ENCODE data around the gene RGS11.

The RGS11 gene

DNA sequence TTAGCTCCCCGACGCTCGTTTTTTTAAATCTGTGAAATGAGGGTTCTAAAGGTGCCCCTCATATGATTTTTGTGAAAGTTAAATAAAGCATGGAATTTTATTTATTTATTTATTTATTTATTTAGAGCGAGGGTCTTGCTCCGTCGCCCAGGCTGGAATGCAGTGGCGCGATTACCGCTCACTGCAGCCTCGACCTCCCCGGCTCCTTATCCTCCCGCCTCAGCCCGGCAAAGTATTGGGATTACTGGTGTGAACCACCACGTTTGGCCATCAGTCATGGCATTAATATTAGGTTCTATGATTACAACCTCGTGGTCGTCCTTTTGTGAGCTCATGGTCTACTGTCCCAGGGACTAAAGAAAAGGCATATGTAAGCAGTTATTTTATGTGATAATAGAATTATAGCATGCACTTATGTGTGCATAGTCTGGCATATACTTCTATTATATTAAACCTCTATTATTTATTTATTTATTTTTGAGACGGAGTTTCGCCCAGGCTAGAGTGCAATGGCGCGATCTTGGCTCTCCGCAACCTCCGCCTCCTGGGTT lies 45.9 kb downstream of the RGS11 start:
- no peak for DNase-seq (ENCODE audit: low read depth in 2 of 2)

DNA sequence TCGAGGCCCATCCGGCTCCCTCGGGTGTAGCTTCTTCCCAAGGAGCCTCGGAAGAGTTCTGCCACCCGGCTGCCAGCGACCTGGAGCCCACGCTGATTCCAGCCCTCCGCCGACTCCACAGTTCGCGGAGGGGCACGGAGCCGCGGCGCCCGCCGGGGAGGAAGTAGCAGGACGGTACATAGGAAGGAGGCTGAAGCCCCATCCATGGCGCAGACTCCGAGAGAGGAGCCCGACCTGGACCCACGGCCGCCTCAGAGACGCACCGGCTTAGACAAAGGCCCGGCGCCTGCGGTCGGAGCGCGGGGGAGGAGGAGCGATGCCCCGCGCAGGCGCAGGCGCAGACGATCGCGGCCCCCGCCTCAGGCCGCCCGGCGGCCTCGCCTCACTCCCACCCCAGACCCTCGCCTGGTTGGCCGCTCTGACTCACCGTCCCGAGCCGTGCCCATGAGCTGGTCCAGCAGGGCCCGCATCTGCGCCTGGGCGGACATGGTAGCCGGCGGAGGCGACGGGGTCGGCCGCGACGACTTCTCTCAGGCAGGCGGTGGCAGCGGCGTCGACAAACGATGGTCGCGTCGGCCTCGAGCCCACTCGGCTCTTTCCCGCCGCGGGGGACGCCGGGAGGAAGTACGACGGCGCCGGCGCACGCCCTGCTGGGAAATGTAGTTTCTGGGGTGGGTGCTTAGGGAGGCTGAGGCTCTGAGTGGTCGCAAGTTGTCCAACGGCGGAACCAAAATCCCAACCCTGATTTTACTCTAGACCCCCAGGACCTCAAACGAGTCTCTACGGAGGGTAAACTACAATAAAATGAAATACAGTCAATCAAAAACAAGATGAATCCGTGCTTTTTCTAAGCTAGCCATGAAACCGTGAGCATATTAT lies 46.7 kb downstream of the RGS11 start, which contains the start of gene LUC7L:
Gene LUC7L (minus strand): TSS at position 598 of the 879 bp plus-strand sequence. CDS start 110 bp downstream, at position 488.
- DNase-seq (ENCODE audit: low read depth in 2 of 2) = peak; percentile 68 to 73

DNA sequence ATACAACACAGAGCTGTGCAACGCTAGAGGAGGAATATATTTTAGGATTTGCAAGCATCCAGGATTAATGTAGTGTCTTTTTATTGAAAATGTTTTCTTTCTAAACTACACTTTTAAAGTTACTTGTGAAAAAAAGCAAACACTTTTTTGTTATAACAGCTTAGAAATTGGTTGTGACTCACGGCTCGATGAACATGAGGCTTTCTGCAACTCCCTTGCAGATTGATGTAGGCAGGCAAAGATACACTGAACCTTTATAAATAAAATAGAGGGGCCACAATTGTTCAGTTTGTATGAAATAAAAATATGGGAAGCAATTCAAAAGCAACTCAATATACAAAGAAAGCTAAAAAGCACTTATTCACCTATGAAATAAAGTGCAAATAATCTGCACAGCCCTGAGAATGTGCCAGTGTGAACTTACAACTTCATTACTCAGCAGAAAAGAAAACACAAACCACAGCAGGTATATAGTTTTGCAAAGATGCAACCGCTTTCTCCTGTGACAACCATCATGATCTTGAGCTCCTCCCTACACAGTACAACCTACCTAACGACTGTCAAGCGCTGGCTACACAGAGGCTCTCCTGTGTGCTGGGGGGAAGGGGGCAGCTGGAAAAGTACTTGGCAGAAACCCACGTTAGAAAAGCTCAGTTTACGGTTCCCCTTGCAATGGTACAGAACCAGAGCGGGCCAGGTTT lies 47.4 kb downstream of the RGS11 start:
- no peak for DNase-seq (ENCODE audit: low read depth in 2 of 2)

DNA sequence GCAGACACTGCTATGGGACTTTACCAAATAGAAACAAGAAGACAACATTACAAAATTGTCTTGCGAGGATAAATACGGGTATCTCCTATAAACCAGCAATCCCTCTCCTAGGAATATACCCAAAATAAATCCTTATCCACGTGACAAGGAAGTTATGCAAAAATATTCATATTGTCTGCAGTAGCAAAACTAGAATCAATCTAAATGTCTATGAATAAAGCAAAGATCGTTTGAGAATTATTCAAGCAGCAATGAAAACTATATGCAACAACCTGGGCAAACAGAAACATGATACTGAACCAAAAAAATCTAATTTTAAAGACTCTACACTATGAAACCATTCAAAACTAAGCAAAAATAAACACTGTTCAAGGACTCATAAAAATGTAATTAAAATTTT lies 55.7 kb downstream of the RGS11 start:
- no peak for DNase-seq (ENCODE audit: low read depth in 2 of 2)

Measured in stimulated activated CD8-positive, alpha-beta memory T cell treated with anti-CD3 and anti-CD28 coated beads, Interleukin-2, amount 100 ng/mL, for 1 hour (primary cell).